ENCODE results near the gene HDGF. TPM values are rescaled to one million over a fixed set of nuclear protein-coding genes. Genes with fewer than 3 reads are reported as not detected.
A peak's percentile ranks its signal among the peaks of the same experiment; 100 is the strongest.

HDGF gene
- total RNA-seq, 4 donors from 2014 or later = 147 to 162 (median 148) TPM

- H3K27ac ChIP-seq = peak overlapping the region in 2 of 3 donors; percentile 13 to 38
- H3K36me3 ChIP-seq = no peaks in the 10 kb centered on the region
- TF ChIP-seq, protein P1, sequence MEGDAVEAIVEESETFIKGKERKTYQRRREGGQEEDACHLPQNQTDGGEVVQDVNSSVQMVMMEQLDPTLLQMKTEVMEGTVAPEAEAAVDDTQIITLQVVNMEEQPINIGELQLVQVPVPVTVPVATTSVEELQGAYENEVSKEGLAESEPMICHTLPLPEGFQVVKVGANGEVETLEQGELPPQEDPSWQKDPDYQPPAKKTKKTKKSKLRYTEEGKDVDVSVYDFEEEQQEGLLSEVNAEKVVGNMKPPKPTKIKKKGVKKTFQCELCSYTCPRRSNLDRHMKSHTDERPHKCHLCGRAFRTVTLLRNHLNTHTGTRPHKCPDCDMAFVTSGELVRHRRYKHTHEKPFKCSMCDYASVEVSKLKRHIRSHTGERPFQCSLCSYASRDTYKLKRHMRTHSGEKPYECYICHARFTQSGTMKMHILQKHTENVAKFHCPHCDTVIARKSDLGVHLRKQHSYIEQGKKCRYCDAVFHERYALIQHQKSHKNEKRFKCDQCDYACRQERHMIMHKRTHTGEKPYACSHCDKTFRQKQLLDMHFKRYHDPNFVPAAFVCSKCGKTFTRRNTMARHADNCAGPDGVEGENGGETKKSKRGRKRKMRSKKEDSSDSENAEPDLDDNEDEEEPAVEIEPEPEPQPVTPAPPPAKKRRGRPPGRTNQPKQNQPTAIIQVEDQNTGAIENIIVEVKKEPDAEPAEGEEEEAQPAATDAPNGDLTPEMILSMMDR (IDR thresholded peaks at IDR 0.05) = no peak
- no peak for TF ChIP-seq POLR2A (IDR thresholded peaks at IDR 0.05)
- peaks cover 28 to 47% of the 10 kb centered on the region in 2 donors for H3K4me1 ChIP-seq
- H3K4me3 ChIP-seq (replicated peaks in 1 of 3) = no peak overlapping the region
- intact Hi-C loops (cut with DNase I) = no loop called here
- no peaks in the 10 kb centered on the region for H3K27me3 ChIP-seq
- DNase-seq = no peak
- 58 to 60% methylated on average over 9 of the region's 9 CpGs for WGBS, 2 donors
- no peaks in the 10 kb centered on the region for H3K9me3 ChIP-seq
Observed at GRCh38 chr1:156772728-156773497, 21.4 kb upstream of the HDGF start.

DNA sequence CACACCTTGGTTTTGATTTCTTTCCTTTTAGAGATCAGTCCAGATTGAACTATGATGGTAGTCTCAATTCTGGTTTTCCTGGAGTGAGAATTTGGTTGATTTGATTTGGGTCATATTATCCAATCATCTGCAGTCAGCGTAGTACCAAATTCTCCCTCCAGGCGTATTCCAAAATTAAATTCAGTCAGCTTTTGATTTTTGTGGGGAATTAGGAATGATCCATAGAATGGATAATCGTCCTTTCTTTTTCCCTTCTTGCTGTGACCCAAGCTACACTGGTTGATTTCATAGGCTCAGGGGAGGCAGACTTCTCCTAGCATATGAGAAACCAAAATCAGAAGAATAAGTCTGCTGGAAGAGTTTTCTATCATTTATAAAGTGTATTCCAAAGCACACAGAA, 20.7 kb upstream of the HDGF start:
- Histone ChIP-seq H3K4me1 (peaks cover 28 to 45% of the 10 kb centered on the region in 2 donors), H3K4me3 (replicated peaks in 1 of 3) (no peak overlapping the region), H3K27ac (no peak overlapping the region), H3K36me3 (no peaks in the 10 kb centered on the region), H3K27me3 (no peaks in the 10 kb centered on the region), H3K9me3 (no peaks in the 10 kb centered on the region)
- no peak for TF ChIP-seq POLR2A (IDR thresholded peaks at IDR 0.05)
- TF ChIP-seq, protein P1 (IDR thresholded peaks at IDR 0.05) = no peak
- intact Hi-C loops (cut with DNase I) = no loop called here
- WGBS, 2 donors = 87% methylated on average over 3 of the region's 3 CpGs
- DNase-seq = no peak

DNA sequence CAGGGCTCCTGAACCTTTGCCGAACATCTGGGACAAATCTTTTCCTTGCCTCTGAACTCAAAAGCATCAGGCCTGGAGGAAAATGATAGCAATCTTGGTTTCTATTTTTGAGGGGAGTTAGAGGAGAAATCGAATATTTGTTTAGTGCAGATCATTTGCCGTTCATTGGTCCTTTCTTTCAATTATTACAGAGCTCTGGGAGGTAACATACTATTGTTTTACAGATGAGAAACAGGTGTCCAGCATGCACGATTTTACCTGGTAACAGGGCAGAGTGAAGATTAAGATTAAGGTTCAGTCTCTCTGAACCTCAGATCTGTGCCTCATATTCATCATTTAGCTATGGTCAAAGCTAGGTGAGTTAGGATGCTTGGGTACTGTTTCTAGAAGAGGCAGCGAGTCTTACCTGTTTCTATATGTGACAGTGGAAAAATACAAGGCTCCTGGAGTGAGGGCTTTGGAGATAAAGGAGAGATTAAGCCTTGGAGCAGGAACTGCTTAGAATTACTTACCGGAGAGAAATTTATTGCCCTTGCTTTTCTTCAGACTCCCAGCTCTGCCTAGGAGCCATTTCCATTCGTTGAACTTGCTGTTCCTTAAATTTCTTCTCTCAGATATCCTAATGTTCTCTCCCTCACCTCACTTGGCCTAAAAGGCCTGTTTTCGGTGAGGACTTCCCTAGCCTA, 17.3 kb upstream of the HDGF start:
- intact Hi-C loops (cut with DNase I) = no loop called here

DNA sequence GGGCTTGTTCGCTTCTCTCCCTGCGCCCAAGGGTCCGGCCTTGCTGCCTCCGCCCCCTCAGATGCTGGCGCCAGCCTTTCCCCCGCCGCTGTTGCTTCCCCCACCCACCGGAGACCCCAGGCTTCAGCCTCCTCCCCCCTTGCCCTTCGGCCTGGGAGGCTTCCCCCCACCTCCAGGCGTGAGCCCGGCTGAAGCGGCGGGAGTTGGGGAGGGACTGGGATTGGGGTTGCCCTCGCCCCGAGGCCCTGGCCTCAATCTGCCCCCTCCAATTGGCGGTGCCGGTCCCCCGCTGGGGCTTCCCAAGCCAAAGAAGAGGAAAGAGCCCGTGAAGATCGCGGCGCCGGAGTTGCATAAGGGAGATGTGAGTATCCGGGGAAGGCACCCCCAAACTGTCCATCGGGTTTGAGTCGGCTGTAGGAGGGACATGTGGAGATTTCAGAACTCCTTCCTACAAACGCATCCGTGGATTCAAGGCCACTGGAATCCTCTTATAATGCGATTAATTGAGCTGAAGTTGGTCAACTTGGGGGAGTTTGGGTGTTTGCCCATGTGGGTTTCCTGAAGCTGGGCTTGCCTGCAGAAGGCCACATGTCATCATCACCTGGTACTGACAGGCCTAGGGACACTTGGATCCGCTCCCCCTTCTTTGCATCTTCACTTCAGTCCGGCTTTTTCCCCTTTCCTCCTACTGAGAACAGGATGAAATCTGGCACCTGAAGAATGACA, 16.6 kb upstream of the HDGF start:
- no peaks in the 10 kb centered on the region for H3K27me3 ChIP-seq
- TF ChIP-seq POLR2A (IDR thresholded peaks at IDR 0.05) = no peak
- TF ChIP-seq, protein P1 (IDR thresholded peaks at IDR 0.05) = no peak
- H3K9me3 ChIP-seq = no peaks in the 10 kb centered on the region
- H3K27ac ChIP-seq = peak overlapping the region; percentile 87 to 96 (median 93)
- intact Hi-C loops (cut with DNase I) = no loop called here
- peak; percentile 21 to 25 for DNase-seq
- WGBS, 2 donors = 2 to 3% methylated on average over 18 to 21 of the region's 31 CpGs
- H3K36me3 ChIP-seq = no peaks in the 10 kb centered on the region
- H3K4me1 ChIP-seq = peaks cover 29 to 31% of the 10 kb centered on the region in 2 donors
- peak overlapping the region; percentile 93 to 96 (median 95) for H3K4me3 ChIP-seq (replicated peaks in 1 of 3)

More for the DNA sequence above, 17.3 kb upstream of the HDGF start:
- no peaks in the 10 kb centered on the region for H3K27me3 ChIP-seq
- TF ChIP-seq, protein P1 (IDR thresholded peaks at IDR 0.05) = no peak
- TF ChIP-seq POLR2A (IDR thresholded peaks at IDR 0.05) = no peak
- H3K4me1 ChIP-seq = peaks cover 31 to 38% of the 10 kb centered on the region in 2 donors
- peak overlapping the region in 2 of 3 donors; percentile 0 to 93 for H3K27ac ChIP-seq
- H3K36me3 ChIP-seq = no peaks in the 10 kb centered on the region
- WGBS, 2 donors = 23 to 25% methylated on average over 8 of the region's 8 CpGs
- no peak for DNase-seq
- H3K4me3 ChIP-seq (replicated peaks in 1 of 3) = peak overlapping the region; percentile 93 to 96 (median 95)
- H3K9me3 ChIP-seq = no peaks in the 10 kb centered on the region
